ENCODE data around the gene CYP46A1.

GRCh38 chr14:99728981-99729451 is 44.9 kb downstream of the CYP46A1 start:
- TF ChIP-seq, protein P1, sequence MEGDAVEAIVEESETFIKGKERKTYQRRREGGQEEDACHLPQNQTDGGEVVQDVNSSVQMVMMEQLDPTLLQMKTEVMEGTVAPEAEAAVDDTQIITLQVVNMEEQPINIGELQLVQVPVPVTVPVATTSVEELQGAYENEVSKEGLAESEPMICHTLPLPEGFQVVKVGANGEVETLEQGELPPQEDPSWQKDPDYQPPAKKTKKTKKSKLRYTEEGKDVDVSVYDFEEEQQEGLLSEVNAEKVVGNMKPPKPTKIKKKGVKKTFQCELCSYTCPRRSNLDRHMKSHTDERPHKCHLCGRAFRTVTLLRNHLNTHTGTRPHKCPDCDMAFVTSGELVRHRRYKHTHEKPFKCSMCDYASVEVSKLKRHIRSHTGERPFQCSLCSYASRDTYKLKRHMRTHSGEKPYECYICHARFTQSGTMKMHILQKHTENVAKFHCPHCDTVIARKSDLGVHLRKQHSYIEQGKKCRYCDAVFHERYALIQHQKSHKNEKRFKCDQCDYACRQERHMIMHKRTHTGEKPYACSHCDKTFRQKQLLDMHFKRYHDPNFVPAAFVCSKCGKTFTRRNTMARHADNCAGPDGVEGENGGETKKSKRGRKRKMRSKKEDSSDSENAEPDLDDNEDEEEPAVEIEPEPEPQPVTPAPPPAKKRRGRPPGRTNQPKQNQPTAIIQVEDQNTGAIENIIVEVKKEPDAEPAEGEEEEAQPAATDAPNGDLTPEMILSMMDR (IDR thresholded peaks at IDR 0.05): no peak
- TF ChIP-seq EZH2 (IDR thresholded peaks at IDR 0.05) (no peak), EZH2phosphoT487 (IDR thresholded peaks at IDR 0.05) (no peak)

Data from neural progenitor cell (in vitro differentiated cells).